Hepatocyte (in vitro differentiated cells): ENCODE results near the gene IRAG1. TPM values are rescaled to one million over a fixed set of nuclear protein-coding genes. Genes with fewer than 3 reads are reported as not detected.

ENCODE experiments used
- DNase-seq: peaks from one replicate; pipeline ENCODE4 v3.0.0-alpha.2; 2016; ENCODE audit warnings: low spot score
- H2AFZ ChIP-seq: fragments of 200-600 bp; sonication (generic); 2 replicates; pipeline ENCODE4 v1.6.0; 2016; ENCODE audit warnings: antibody characterized with exemption, mild to moderate bottlenecking
- H3K27ac ChIP-seq: fragments of 200-600 bp; sonication (generic); 2 replicates; pipeline ENCODE4 v1.5.1; 2016; ENCODE audit warnings: mild to moderate bottlenecking
- H3K27me3 ChIP-seq: fragments of 200-600 bp; sonication (generic); 2 replicates; pipeline ENCODE4 v1.6.1; 2016
- H3K36me3 ChIP-seq: fragments of 200-600 bp; sonication (generic); replicated peaks from 2 replicates; pipeline ENCODE4 v1.5.1; 2016; ENCODE audit warnings: low read depth; ENCODE audit not compliant: insufficient read depth
- H3K4me1 ChIP-seq: fragments of 200-600 bp; sonication (generic); 2 replicates; pipeline ENCODE4 v1.5.1; 2016; ENCODE audit warnings: mild to moderate bottlenecking, moderate library complexity; ENCODE audit not compliant: insufficient read depth
- H3K4me2 ChIP-seq: fragments of 200-600 bp; sonication (generic); 2 replicates; pipeline ENCODE4 v1.6.0; 2016
- H3K4me3 ChIP-seq: fragments of 200-600 bp; sonication (generic); 2 replicates; pipeline ENCODE4 v1.5.1; 2016; ENCODE audit warnings: mild to moderate bottlenecking
- H3K79me2 ChIP-seq: fragments of 200-600 bp; sonication (generic); 2 replicates; pipeline ENCODE4 v1.6.0; 2017; ENCODE audit warnings: mild to moderate bottlenecking
- H3K9me2 ChIP-seq: fragments of 200-600 bp; sonication (generic); replicated peaks from 2 replicates; pipeline ENCODE4 v1.6.0; 2017; ENCODE audit warnings: mild to moderate bottlenecking; ENCODE audit not compliant: insufficient read depth
- H3K9me3 ChIP-seq: fragments of 200-600 bp; sonication (generic); 2 replicates; pipeline ENCODE4 v1.5.1; 2016; ENCODE audit warnings: low read depth, mild to moderate bottlenecking
- H4K20me1 ChIP-seq: fragments of 200-600 bp; sonication (generic); 2 replicates; pipeline ENCODE4 v1.6.0; 2016; ENCODE audit warnings: mild to moderate bottlenecking; ENCODE audit not compliant: insufficient read depth, poor library complexity, severe bottlenecking
- EZH2 ChIP-seq: fragments of 200-600 bp; sonication (generic); IDR thresholded peaks from 2 replicates; pipeline ENCODE4 v1.6.1; 2016; ENCODE audit warnings: antibody characterized with exemption, mild to moderate bottlenecking, borderline replicate concordance
- EZH2phosphoT487 ChIP-seq: fragments of 200-600 bp; sonication (generic); IDR thresholded peaks from one replicate; pipeline ENCODE4 v1.6.1; 2018; ENCODE audit warnings: antibody characterized with exemption, mild to moderate bottlenecking, low read depth, moderate library complexity; ENCODE audit not compliant: unreplicated experiment, severe bottlenecking
- WGBS: methylation state at CpG from one replicate; pipeline ENCODE4 v1.1.6; 2016; ENCODE audit warnings: low lambda C conversion rate; ENCODE audit errors: missing lambda C conversion rate; 5-methylcytosine and 5-hydroxymethylcytosine counted together
- polyA plus RNA-seq: library from polyadenylated mRNA; unstranded; fragments of >200 nt; fragmentation: Nextera tagmentation; extraction: Ambion mirVana; gene quantifications from 2 replicates; pipeline ENCODE4 v1.2.1, GENCODE V29; 2016
- total RNA-seq: library from RNA; depleted of rRNA; stranded (reverse); fragments of >200 nt; gene quantifications from 2 replicates; pipeline ENCODE4 v1.2.3, GENCODE V29; 2014
- TF ChIP-seq, protein P1 (sequence below): fragments of 200-600 bp; sonication (generic); IDR thresholded peaks from 2 replicates; pipeline ENCODE4 v1.5.1; 2016; ENCODE audit warnings: antibody characterized with exemption, mild to moderate bottlenecking; ENCODE audit not compliant: poor library complexity

Gene IRAG1
- total and polyA plus RNA-seq, 2 experiments from 2014 or later: 3.1 to 5.7 TPM

DNA sequence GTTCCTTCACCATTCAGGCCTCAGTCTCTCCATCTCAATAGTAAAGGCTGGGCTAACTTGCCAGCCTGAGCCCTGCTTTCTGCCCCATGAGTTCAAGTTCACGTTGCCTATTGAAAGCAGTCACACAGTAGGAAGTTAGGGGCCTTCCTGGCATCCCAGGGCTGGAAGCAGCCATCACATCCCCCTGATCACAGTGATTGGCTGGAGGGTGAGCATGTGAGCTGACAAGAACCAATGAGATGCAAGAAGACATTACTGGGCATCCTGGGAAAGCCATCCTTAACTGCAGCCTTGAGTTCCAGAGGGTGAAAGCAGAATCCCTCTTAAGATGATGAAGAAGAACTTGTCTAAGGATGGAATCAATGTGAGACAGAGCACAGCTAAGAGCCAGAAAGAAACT, 29.1 kb downstream of the IRAG1 start:
- H2AFZ ChIP-seq: no peak overlapping the region
- no peaks in the 10 kb centered on the region for H3K27me3 ChIP-seq
- no peaks in the 10 kb centered on the region for H3K9me2 ChIP-seq
- H3K36me3 ChIP-seq: no peaks in the 10 kb centered on the region
- TF ChIP-seq EZH2: no peak
- TF ChIP-seq EZH2phosphoT487: no peak
- TF ChIP-seq, protein P1, sequence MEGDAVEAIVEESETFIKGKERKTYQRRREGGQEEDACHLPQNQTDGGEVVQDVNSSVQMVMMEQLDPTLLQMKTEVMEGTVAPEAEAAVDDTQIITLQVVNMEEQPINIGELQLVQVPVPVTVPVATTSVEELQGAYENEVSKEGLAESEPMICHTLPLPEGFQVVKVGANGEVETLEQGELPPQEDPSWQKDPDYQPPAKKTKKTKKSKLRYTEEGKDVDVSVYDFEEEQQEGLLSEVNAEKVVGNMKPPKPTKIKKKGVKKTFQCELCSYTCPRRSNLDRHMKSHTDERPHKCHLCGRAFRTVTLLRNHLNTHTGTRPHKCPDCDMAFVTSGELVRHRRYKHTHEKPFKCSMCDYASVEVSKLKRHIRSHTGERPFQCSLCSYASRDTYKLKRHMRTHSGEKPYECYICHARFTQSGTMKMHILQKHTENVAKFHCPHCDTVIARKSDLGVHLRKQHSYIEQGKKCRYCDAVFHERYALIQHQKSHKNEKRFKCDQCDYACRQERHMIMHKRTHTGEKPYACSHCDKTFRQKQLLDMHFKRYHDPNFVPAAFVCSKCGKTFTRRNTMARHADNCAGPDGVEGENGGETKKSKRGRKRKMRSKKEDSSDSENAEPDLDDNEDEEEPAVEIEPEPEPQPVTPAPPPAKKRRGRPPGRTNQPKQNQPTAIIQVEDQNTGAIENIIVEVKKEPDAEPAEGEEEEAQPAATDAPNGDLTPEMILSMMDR: no peak
- WGBS: 88% methylated on average over 1 of the region's 1 CpG
- no peak overlapping the region for H3K4me3 ChIP-seq
- no peak overlapping the region for H3K27ac ChIP-seq
- H3K4me1 ChIP-seq: peaks cover 33% of the 10 kb centered on the region
- H3K9me3 ChIP-seq: no peaks in the 10 kb centered on the region
- no peak for DNase-seq
- H4K20me1 ChIP-seq: no peaks in the 10 kb centered on the region
- H3K79me2 ChIP-seq: no peaks in the 10 kb centered on the region
- H3K4me2 ChIP-seq: no peak overlapping the region

DNA sequence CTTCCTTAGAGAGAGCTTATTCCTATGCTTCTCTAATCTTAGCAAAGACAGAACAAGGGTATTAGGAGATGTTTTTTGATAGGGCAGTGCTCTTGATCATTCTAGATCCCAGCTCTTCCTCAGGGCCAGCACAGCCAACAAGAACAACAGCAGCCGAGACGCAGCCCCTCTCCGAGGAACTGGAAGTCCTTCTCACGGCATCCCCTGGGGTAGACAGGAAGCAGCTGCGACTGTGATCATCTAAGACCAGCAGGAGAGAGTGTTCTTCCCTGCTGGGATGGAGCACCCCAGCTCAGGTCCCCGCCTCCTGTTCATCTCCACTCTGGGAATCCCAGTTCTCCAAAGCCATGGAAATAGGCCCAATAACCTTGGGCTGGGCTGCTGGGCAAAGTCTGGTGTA, 29.6 kb downstream of the IRAG1 start:
- TF ChIP-seq EZH2phosphoT487 (no peak), EZH2 (no peak)
- TF ChIP-seq, protein P1: no peak
- Histone ChIP-seq H3K4me2 (no peak overlapping the region), H4K20me1 (no peaks in the 10 kb centered on the region), H3K36me3 (no peaks in the 10 kb centered on the region), H3K27ac (no peak overlapping the region), H3K4me1 (peaks cover 35% of the 10 kb centered on the region), H2AFZ (no peak overlapping the region), H3K4me3 (no peak overlapping the region), H3K27me3 (no peaks in the 10 kb centered on the region), H3K79me2 (no peaks in the 10 kb centered on the region), H3K9me2 (no peaks in the 10 kb centered on the region), H3K9me3 (no peaks in the 10 kb centered on the region)
- WGBS: 88% methylated on average over 6 of the region's 6 CpGs
- DNase-seq: no peak

DNA sequence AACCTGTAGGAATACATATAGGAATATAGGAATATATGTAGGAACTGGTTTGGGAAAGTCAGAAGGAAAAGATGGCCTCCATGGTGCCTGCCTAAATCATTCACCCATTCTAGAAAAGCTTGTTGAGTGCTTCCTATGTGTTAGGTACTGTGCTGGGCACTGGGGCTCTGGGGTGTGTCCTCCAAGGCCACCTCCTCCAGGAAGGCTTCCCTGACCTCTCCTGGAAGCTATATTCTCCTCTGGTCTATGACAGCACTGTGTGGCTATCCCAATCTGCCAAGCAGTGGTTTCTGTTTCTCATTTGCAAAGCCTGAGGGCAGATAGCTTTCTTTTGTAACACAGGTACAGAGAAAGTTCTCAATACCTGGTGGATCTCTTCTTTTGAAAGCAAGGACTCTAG, 30.2 kb downstream of the IRAG1 start:
- Histone ChIP-seq H4K20me1 (no peaks in the 10 kb centered on the region), H3K79me2 (no peaks in the 10 kb centered on the region), H3K36me3 (no peaks in the 10 kb centered on the region), H3K4me2 (no peak overlapping the region), H3K4me3 (no peak overlapping the region), H3K9me2 (no peaks in the 10 kb centered on the region), H3K4me1 (peaks cover 36% of the 10 kb centered on the region), H3K9me3 (no peaks in the 10 kb centered on the region), H3K27me3 (no peaks in the 10 kb centered on the region), H2AFZ (no peak overlapping the region), H3K27ac (no peak overlapping the region)
- no peak for DNase-seq
- TF ChIP-seq, protein P1: no peak
- TF ChIP-seq EZH2phosphoT487: no peak
- TF ChIP-seq EZH2: no peak

DNA sequence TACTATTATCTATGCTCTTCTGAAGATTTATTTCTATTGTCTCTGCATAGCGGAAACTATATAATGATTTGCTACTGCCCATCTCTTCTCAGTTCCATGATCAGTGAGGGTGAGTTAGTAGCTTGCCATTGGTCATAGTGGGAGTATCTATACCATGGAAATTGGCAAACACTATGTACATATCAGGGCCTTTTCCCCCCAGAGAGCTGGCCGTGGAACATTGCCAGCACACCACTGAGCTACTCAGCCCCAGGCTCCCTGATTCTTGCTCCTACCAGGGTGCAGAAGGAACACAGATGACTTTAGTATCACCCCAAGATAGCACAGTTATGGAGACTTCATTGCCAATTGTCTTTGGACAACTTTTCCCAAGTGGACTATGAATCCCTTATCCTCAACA, 33.2 kb downstream of the IRAG1 start:
- no peaks in the 10 kb centered on the region for H3K9me2 ChIP-seq
- no peaks in the 10 kb centered on the region for H3K36me3 ChIP-seq
- H3K27ac ChIP-seq: peak overlapping the region; percentile 86
- peaks cover 32% of the 10 kb centered on the region for H3K4me1 ChIP-seq
- no peaks in the 10 kb centered on the region for H3K79me2 ChIP-seq
- H2AFZ ChIP-seq: no peak overlapping the region
- H3K4me2 ChIP-seq: no peak overlapping the region
- no peak for TF ChIP-seq EZH2phosphoT487
- TF ChIP-seq EZH2: no peak
- TF ChIP-seq, protein P1: no peak
- H3K9me3 ChIP-seq: no peaks in the 10 kb centered on the region
- 94% methylated on average over 2 of the region's 2 CpGs for whole genome bisulfite sequencing
- H3K27me3 ChIP-seq: no peaks in the 10 kb centered on the region
- DNase-seq: no peak
- no peaks in the 10 kb centered on the region for H4K20me1 ChIP-seq
- no peak overlapping the region for H3K4me3 ChIP-seq
